Activated T-helper 2 cell treated with anti-CD3 and anti-CD28 coated beads, Interferon-gamma antibody, Interleukin-2, Interleukin-4, amounts not matched to agents 10 μg/mL and 5 μg/mL and 100 μg/mL, durations not matched to agents 14 hours and 24 hours and 36 hours (primary cell): ENCODE results near the gene ATP8B1. TPM values are rescaled to one million over a fixed set of nuclear protein-coding genes. Genes with fewer than 3 reads are reported as not detected.
"Not testable (repeated sequence)": the region's sequence is repeated elsewhere in the genome, so short reads cannot be mapped to it uniquely, and the experiment has no call there.

ENCODE experiments used
- DNase-seq: peaks from one replicate; pipeline ENCODE4 v3.0.0; 2021; ENCODE audit warnings: low spot score
- H3K27ac Mint-ChIP-seq: one replicate; pipeline ENCODE4 v1.8.0; 2021; ENCODE audit warnings: mixed read lengths
- H3K27me3 Mint-ChIP-seq: one replicate; pipeline ENCODE4 v1.8.0; 2021; ENCODE audit warnings: low read depth, mixed read lengths
- H3K36me3 Mint-ChIP-seq: one replicate; pipeline ENCODE4 v1.8.0; 2021; ENCODE audit warnings: low read depth, mixed read lengths
- H3K4me1 Mint-ChIP-seq: one replicate; pipeline ENCODE4 v1.8.0; 2021; ENCODE audit warnings: low read depth, mixed read lengths
- H3K4me3 Mint-ChIP-seq: one replicate; pipeline ENCODE4 v1.8.0; 2021; ENCODE audit warnings: low read depth, mild to moderate bottlenecking, moderate library complexity, mixed read lengths
- H3K9me3 Mint-ChIP-seq: one replicate; pipeline ENCODE4 v1.8.0; 2021; ENCODE audit warnings: mixed read lengths
- intact Hi-C: fragments of 100-400 bp; cut with micrococcal nuclease; formaldehyde crosslinking; loops from one replicate; pipeline ENCODE4 v1.15.1; 2023
- total RNA-seq: library from RNA; stranded (reverse); gene quantifications from 2 replicates; pipeline ENCODE4 v1.2.3, GENCODE V29; 2022

Gene ATP8B1
- total RNA-seq, 1 donor from 2014 or later: not detected

GRCh38 chr18:57744211-57744694, 58.9 kb downstream of the ATP8B1 start:
- Mint-ChIP-seq H3K4me1 (no peaks in the 10 kb centered on the region), H3K36me3 (no peaks in the 10 kb centered on the region), H3K27me3 (peaks cover 1% of the 10 kb centered on the region), H3K9me3 (no peaks in the 10 kb centered on the region), H3K27ac (no peak overlapping the region), H3K4me3 (no peak overlapping the region)
- DNase-seq: no peak
- intact Hi-C loops: no loop called here

- H3K4me1 Mint-ChIP-seq: no peaks in the 10 kb centered on the region
- DNase-seq: no peak
- no peaks in the 10 kb centered on the region for H3K36me3 Mint-ChIP-seq
- H3K27ac Mint-ChIP-seq: no peak overlapping the region
- H3K4me3 Mint-ChIP-seq: no peak overlapping the region
- intact Hi-C loops: no loop called here
- H3K9me3 Mint-ChIP-seq: no peaks in the 10 kb centered on the region
- no peaks in the 10 kb centered on the region for H3K27me3 Mint-ChIP-seq
Measured at GRCh38 chr18:57743008-57743407, 60.1 kb downstream of the ATP8B1 start.

- intact Hi-C loops: no loop called here
- Mint-ChIP-seq H3K4me1 (no peaks in the 10 kb centered on the region), H3K4me3 (no peak overlapping the region), H3K9me3 (no peaks in the 10 kb centered on the region), H3K27ac (no peak overlapping the region), H3K36me3 (no peaks in the 10 kb centered on the region), H3K27me3 (no peaks in the 10 kb centered on the region)
- DNase-seq: no peak
Measured at GRCh38 chr18:57741273-57741672, 61.8 kb downstream of the ATP8B1 start.

GRCh38 chr18:57738078-57738477, 65.0 kb downstream of the ATP8B1 start:
- intact Hi-C loops: no loop called here
- H3K9me3 Mint-ChIP-seq: peaks cover 4% of the 10 kb centered on the region
- H3K36me3 Mint-ChIP-seq: no peaks in the 10 kb centered on the region
- DNase-seq: no peak
- no peaks in the 10 kb centered on the region for H3K27me3 Mint-ChIP-seq
- no peak overlapping the region for H3K4me3 Mint-ChIP-seq
- no peak overlapping the region for H3K27ac Mint-ChIP-seq
- H3K4me1 Mint-ChIP-seq: no peaks in the 10 kb centered on the region

- no peak for DNase-seq
- no peak overlapping the region for H3K4me3 Mint-ChIP-seq
- intact Hi-C loops: no loop called here
- H3K36me3 Mint-ChIP-seq: no peaks in the 10 kb centered on the region
- H3K27me3 Mint-ChIP-seq: no peaks in the 10 kb centered on the region
- H3K27ac Mint-ChIP-seq: no peak overlapping the region
- H3K4me1 Mint-ChIP-seq: no peaks in the 10 kb centered on the region
- peaks cover 4% of the 10 kb centered on the region for H3K9me3 Mint-ChIP-seq
Measured at GRCh38 chr18:57737400-57738060, 65.6 kb downstream of the ATP8B1 start.

- DNase-seq, H3K27me3 Mint-ChIP-seq, H3K27ac Mint-ChIP-seq, H3K4me1 Mint-ChIP-seq, H3K36me3 Mint-ChIP-seq, intact Hi-C loops, H3K4me3 Mint-ChIP-seq, H3K9me3 Mint-ChIP-seq: not testable (repeated sequence)
Measured at GRCh38 chr18:57735042-57735441, 68.1 kb downstream of the ATP8B1 start.

GRCh38 chr18:57733861-57734260, 69.3 kb downstream of the ATP8B1 start:
- no peak overlapping the region for H3K27ac Mint-ChIP-seq
- H3K27me3 Mint-ChIP-seq: no peaks in the 10 kb centered on the region
- no peaks in the 10 kb centered on the region for H3K4me1 Mint-ChIP-seq
- no peak for DNase-seq
- intact Hi-C loops: no loop called here
- no peak overlapping the region for H3K4me3 Mint-ChIP-seq
- H3K36me3 Mint-ChIP-seq: no peaks in the 10 kb centered on the region
- H3K9me3 Mint-ChIP-seq: peaks cover 4% of the 10 kb centered on the region

GRCh38 chr18:57730146-57730545, 73.0 kb downstream of the ATP8B1 start:
- DNase-seq: no peak
- Mint-ChIP-seq H3K27ac (no peak overlapping the region), H3K27me3 (no peaks in the 10 kb centered on the region), H3K9me3 (peaks cover 16% of the 10 kb centered on the region), H3K4me1 (no peaks in the 10 kb centered on the region), H3K4me3 (no peak overlapping the region), H3K36me3 (no peaks in the 10 kb centered on the region)
- intact Hi-C loops: no loop called here

GRCh38 chr18:57728941-57729511, 74.1 kb downstream of the ATP8B1 start:
- no peaks in the 10 kb centered on the region for H3K27me3 Mint-ChIP-seq
- intact Hi-C loops: no loop called here
- peaks cover 14% of the 10 kb centered on the region for H3K9me3 Mint-ChIP-seq
- no peak overlapping the region for H3K27ac Mint-ChIP-seq
- H3K4me1 Mint-ChIP-seq: no peaks in the 10 kb centered on the region
- DNase-seq: no peak
- H3K4me3 Mint-ChIP-seq: no peak overlapping the region
- H3K36me3 Mint-ChIP-seq: no peaks in the 10 kb centered on the region

GRCh38 chr18:57727952-57728807, 74.9 kb downstream of the ATP8B1 start:
- no peak overlapping the region for H3K4me3 Mint-ChIP-seq
- H3K27ac Mint-ChIP-seq: no peak overlapping the region
- no peaks in the 10 kb centered on the region for H3K36me3 Mint-ChIP-seq
- H3K9me3 Mint-ChIP-seq: peaks cover 14% of the 10 kb centered on the region
- no peak for DNase-seq
- no peaks in the 10 kb centered on the region for H3K27me3 Mint-ChIP-seq
- intact Hi-C loops: no loop called here
- H3K4me1 Mint-ChIP-seq: no peaks in the 10 kb centered on the region

- H3K4me1 Mint-ChIP-seq, H3K27ac Mint-ChIP-seq, H3K27me3 Mint-ChIP-seq, H3K4me3 Mint-ChIP-seq, H3K36me3 Mint-ChIP-seq, DNase-seq, intact Hi-C loops: not testable (repeated sequence)
- peaks cover 37% of the 10 kb centered on the region for H3K9me3 Mint-ChIP-seq
Measured at GRCh38 chr18:57719211-57719935, 83.7 kb downstream of the ATP8B1 start.

- intact Hi-C loops: no loop called here
- Mint-ChIP-seq H3K9me3 (peaks cover 37% of the 10 kb centered on the region), H3K36me3 (no peaks in the 10 kb centered on the region), H3K27ac (no peak overlapping the region), H3K27me3 (no peaks in the 10 kb centered on the region), H3K4me1 (no peaks in the 10 kb centered on the region), H3K4me3 (no peak overlapping the region)
- DNase-seq: no peak
Measured at GRCh38 chr18:57716549-57716948, 86.6 kb downstream of the ATP8B1 start.
